Loucy (cell line): ENCODE measurements around the gene RPH3AL.

Experiments
- EZH2phosphoT487 ChIP-seq: fragments of 200-600 bp; IDR thresholded peaks from 2 replicates; pipeline ENCODE4 v1.6.1; 2018; ENCODE audit warnings: antibody characterized with exemption, mild to moderate bottlenecking, moderate library complexity, borderline replicate concordance
- TF ChIP-seq, protein P1 (sequence below): fragments of 200-600 bp; sonication (generic); conservative IDR thresholded peaks from 2 replicates; pipeline ENCODE4 v1.5.1; 2014; ENCODE audit warnings: mild to moderate bottlenecking, antibody characterized with exemption, low read length

DNA sequence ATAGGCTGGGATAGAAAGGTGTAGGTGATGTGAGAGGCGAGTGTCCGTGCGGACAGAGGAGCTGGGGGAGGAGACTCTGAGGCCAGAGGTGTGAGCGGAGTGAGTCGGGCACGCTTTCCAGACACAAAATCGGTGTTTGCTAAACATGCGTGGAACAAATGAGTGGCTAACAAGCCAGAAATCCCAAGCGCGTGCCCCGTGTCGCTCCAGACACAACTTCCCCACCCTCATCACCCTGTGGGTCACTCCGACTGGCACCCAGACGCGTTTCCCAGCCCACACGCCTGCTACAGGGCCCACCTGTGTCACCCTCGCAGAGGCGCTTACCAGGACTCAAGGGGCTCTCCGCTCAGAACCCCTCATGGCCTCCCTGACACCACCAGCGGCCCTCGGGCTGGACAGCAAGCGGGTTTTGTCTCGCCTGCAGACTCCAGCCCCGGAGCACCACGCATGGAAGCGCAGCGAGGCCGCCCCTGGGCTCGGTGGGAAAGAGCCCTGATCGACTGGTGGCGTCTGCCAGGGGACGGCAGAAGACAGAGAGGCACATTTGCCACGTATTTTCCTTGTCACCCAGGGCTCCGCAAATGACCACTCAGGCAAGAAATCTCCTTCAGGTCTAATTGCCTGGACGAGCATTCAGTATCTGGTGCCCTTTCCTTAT is 6.0 kb upstream of the RPH3AL start:
- TF ChIP-seq, protein P1, sequence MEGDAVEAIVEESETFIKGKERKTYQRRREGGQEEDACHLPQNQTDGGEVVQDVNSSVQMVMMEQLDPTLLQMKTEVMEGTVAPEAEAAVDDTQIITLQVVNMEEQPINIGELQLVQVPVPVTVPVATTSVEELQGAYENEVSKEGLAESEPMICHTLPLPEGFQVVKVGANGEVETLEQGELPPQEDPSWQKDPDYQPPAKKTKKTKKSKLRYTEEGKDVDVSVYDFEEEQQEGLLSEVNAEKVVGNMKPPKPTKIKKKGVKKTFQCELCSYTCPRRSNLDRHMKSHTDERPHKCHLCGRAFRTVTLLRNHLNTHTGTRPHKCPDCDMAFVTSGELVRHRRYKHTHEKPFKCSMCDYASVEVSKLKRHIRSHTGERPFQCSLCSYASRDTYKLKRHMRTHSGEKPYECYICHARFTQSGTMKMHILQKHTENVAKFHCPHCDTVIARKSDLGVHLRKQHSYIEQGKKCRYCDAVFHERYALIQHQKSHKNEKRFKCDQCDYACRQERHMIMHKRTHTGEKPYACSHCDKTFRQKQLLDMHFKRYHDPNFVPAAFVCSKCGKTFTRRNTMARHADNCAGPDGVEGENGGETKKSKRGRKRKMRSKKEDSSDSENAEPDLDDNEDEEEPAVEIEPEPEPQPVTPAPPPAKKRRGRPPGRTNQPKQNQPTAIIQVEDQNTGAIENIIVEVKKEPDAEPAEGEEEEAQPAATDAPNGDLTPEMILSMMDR, result no peak
- TF ChIP-seq EZH2phosphoT487, result no peak
